Measurements from ENCODE around the gene SPANXD. TPM values are rescaled to one million over a fixed set of nuclear protein-coding genes. Genes with fewer than 3 reads are reported as not detected.

The SPANXD gene
- total RNA-seq, 1 experiment from 2014 or later = not detected

DNA sequence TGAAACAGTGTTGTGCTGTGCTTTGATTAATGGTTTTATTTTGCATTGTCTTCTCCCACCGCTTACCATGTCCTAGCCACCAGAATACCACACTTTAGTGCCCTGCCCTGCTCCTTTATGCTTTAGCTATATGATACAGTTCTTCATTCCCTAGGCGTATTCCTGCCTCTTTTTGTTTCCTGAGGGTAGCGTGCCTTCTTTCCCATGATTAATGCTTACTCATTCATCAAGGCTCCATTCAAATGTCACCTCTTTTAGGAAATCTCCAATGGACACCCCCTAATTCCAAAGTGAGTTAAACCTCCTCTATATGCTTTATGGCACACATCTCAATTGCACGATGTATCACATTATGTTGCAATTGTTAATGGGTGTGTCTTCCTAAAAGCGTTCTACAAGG is 46.3 kb downstream of the SPANXD start:
- H3K79me1 ChIP-seq (ENCODE audit: insufficient read depth, low read depth, low read length, poor library complexity, severe bottlenecking) = no peaks in the 10 kb centered on the region
- no peak for DNase-seq
- H3K79me2 ChIP-seq (ENCODE audit: insufficient read depth, low read length) = no peaks in the 10 kb centered on the region
- no peaks in the 10 kb centered on the region for H4K20me1 ChIP-seq (ENCODE audit: control insufficient read depth, insufficient read depth, insufficient read length)
- H3K4me1 Mint-ChIP-seq = no peaks in the 10 kb centered on the region
- no peak overlapping the region for H2BK20ac ChIP-seq (ENCODE audit: low read depth, low read length, poor library complexity, severe bottlenecking)
- no peak overlapping the region for H4K91ac ChIP-seq (ENCODE audit: insufficient read length, low read depth, low read length)
- H3K4me2 ChIP-seq (ENCODE audit: insufficient read depth, insufficient read length, low read length) = no peak overlapping the region
- no peak overlapping the region for H3K56ac ChIP-seq (ENCODE audit: insufficient read length, low read depth, low read length)
- no peak overlapping the region for H2BK5ac ChIP-seq (ENCODE audit: insufficient read length, low read length)
- no peak overlapping the region for H4K8ac ChIP-seq (replicated peaks; ENCODE audit: insufficient read length, low read depth, low read length)
- no peak overlapping the region for H3K14ac ChIP-seq (ENCODE audit: insufficient read depth, low read length)
- H3K9me3 ChIP-seq (ENCODE audit: control insufficient read depth, low read depth, low read length) = peaks cover 16% of the 10 kb centered on the region
- H3K4me1 ChIP-seq (ENCODE audit: insufficient read depth, low read length) = no peaks in the 10 kb centered on the region
- no peak overlapping the region for H3K9ac ChIP-seq (ENCODE audit: extremely low read depth, insufficient read length, low read length)
- H2BK120ac ChIP-seq (ENCODE audit: low read depth, low read length, poor library complexity, severe bottlenecking) = no peak overlapping the region
- H2AK5ac ChIP-seq (ENCODE audit: insufficient read length, low read length) = no peak overlapping the region
- peaks cover 50 to 57% of the 10 kb centered on the region in 2 experiments for H3K9me3 Mint-ChIP-seq
- no peak overlapping the region for H3K23ac ChIP-seq (ENCODE audit: insufficient read length, low read depth, low read length)
- H3K27ac Mint-ChIP-seq = no peak overlapping the region
- no peak overlapping the region for H3K4ac ChIP-seq (ENCODE audit: low read depth, low read length)
- no peak overlapping the region for H3K18ac ChIP-seq (ENCODE audit: insufficient read length, low read depth, low read length)
- H3K36me3 Mint-ChIP-seq (ENCODE audit: insufficient read depth in 1 of 3, low read depth in 3 of 3) = no peaks in the 10 kb centered on the region
- no peak overlapping the region for H3K27ac ChIP-seq (ENCODE audit: insufficient read length, low read depth, low read length)
- H4K5ac ChIP-seq (ENCODE audit: insufficient read length, low read depth, low read length) = no peak overlapping the region
- no peaks in the 10 kb centered on the region for H3K27me3 Mint-ChIP-seq (ENCODE audit: low read depth)
- H3K4me3 Mint-ChIP-seq = no peak overlapping the region
- H3K23me2 ChIP-seq (ENCODE audit: insufficient read length, low read depth, low read length, poor library complexity, severe bottlenecking) = no peaks in the 10 kb centered on the region
- no CpG with 5 or more reads among the region's 5 CpGs for WGBS (ENCODE audit: extremely low coverage, insufficient read length, low lambda C conversion rate)
- no peak overlapping the region for H3T11ph ChIP-seq (ENCODE audit: low read length)
- no peak overlapping the region for H2BK15ac ChIP-seq (ENCODE audit: low read depth, low read length)
- H2BK12ac ChIP-seq (ENCODE audit: insufficient read length, low read depth, low read length) = no peak overlapping the region
- TF ChIP-seq, protein P1, sequence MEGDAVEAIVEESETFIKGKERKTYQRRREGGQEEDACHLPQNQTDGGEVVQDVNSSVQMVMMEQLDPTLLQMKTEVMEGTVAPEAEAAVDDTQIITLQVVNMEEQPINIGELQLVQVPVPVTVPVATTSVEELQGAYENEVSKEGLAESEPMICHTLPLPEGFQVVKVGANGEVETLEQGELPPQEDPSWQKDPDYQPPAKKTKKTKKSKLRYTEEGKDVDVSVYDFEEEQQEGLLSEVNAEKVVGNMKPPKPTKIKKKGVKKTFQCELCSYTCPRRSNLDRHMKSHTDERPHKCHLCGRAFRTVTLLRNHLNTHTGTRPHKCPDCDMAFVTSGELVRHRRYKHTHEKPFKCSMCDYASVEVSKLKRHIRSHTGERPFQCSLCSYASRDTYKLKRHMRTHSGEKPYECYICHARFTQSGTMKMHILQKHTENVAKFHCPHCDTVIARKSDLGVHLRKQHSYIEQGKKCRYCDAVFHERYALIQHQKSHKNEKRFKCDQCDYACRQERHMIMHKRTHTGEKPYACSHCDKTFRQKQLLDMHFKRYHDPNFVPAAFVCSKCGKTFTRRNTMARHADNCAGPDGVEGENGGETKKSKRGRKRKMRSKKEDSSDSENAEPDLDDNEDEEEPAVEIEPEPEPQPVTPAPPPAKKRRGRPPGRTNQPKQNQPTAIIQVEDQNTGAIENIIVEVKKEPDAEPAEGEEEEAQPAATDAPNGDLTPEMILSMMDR (conservative IDR thresholded peaks at IDR 0.05) = no peak
- H3K27me3 ChIP-seq (ENCODE audit: insufficient read depth, low read length) = no peaks in the 10 kb centered on the region
- no peak overlapping the region for H2AFZ ChIP-seq (ENCODE audit: low read length)

Other genes with a start within 250 kb of the SPANXD start
- not detected in 2 replicates for gene SPANXA1, start 114.0 kb downstream of the SPANXD start, total RNA-seq (2021)
- not detected in 2 replicates for gene SPANXA2, start 109.0 kb downstream of the SPANXD start, total RNA-seq (2021)
- not detected in 2 replicates for gene MAGEC3, start 139.6 kb upstream of the SPANXD start, total RNA-seq (2021)
- gene MAGEC1, start 205.2 kb upstream of the SPANXD start, total RNA-seq (2021) = not detected in 2 replicates

Data from H9 (cell line).